ENCODE measurements around the gene WWOX.

The WWOX gene

DNA sequence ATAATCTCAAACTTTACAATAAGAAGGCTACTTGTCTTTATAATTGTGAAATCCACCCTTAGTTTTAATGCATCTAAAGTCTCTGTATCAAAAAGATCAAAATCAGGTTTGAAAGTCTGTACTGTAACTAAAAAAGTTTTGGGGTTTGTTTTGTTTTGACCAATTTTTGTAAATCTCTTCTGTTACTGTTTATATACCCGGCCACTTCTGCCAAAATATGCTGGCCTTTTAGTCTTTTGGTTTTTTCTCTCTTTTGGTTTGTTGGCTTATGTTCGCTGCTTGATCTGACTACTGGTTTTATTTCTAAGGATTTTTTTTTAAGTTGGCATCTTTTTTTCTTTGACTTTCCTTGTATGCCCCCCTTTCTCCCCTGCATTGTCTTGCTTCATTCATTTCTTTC is 845.9 kb downstream of the WWOX start:
- H3K36me3 ChIP-seq (ENCODE audit: control insufficient read depth, insufficient read depth, low read length): no peaks in the 10 kb centered on the region
- 100% methylated on average over 1 of the region's 2 CpGs; no CpG with 5 or more reads in 1 of the 2 experiments for WGBS, 2 experiments (ENCODE audit: insufficient coverage in 2 of 2)

GRCh38 chr16:78946556-78946955 is 847.1 kb downstream of the WWOX start:
- WGBS, 2 experiments (ENCODE audit: insufficient coverage in 2 of 2): 95 to 100% methylated on average over 10 to 11 of the region's 11 CpGs
- Histone ChIP-seq H3K4me1 (ENCODE audit: control insufficient read depth, insufficient read depth, low read length, poor library complexity, severe bottlenecking) (no peaks in the 10 kb centered on the region), H3K27ac (ENCODE audit: low read depth, low read length, severe bottlenecking) (no peak overlapping the region), H3K36me3 (ENCODE audit: control insufficient read depth, insufficient read depth, low read length) (no peaks in the 10 kb centered on the region), H3K9me3 (ENCODE audit: control insufficient read depth, low read length) (no peaks in the 10 kb centered on the region), H3K4me3 (ENCODE audit: extremely low read depth, insufficient read depth, low read length, poor library complexity, severe bottlenecking) (no peak overlapping the region)

More for the DNA sequence above, 845.9 kb downstream of the WWOX start:
- Histone ChIP-seq H3K4me1 (ENCODE audit: control insufficient read depth, insufficient read depth, low read length, poor library complexity, severe bottlenecking) (no peaks in the 10 kb centered on the region), H3K4me3 (ENCODE audit: extremely low read depth, insufficient read depth, low read length, poor library complexity, severe bottlenecking) (no peak overlapping the region), H3K27ac (ENCODE audit: low read depth, low read length, severe bottlenecking) (no peak overlapping the region), H3K9me3 (ENCODE audit: control insufficient read depth, low read length) (no peaks in the 10 kb centered on the region)

DNA sequence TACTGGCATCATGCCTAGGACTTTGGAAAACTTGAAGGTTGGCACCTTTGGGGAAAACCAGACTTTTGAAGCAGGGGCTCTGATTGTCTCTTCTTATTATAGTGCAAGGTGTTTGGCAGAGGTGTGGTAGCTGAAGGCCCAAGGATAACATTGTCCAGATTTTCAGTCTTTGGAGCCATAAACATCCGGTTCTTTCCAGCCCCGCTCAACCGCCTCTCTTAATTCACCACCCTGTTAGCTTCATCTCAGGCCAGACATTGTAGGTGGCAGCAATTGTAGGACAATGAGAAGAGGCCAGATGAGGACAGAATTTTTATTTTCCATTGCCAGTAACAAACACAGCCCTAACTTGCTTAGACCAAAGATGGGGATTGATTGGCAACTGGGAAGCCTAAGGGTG is 851.3 kb downstream of the WWOX start:
- Histone ChIP-seq H3K36me3 (ENCODE audit: control insufficient read depth, insufficient read depth, low read length) (no peaks in the 10 kb centered on the region), H3K9me3 (ENCODE audit: control insufficient read depth, low read length) (no peaks in the 10 kb centered on the region), H3K4me3 (ENCODE audit: extremely low read depth, insufficient read depth, low read length, poor library complexity, severe bottlenecking) (no peak overlapping the region), H3K27ac (ENCODE audit: low read depth, low read length, severe bottlenecking) (no peak overlapping the region), H3K4me1 (ENCODE audit: control insufficient read depth, insufficient read depth, low read length, poor library complexity, severe bottlenecking) (no peaks in the 10 kb centered on the region)
- WGBS, 2 experiments (ENCODE audit: insufficient coverage in 2 of 2): no CpG with 5 or more reads among the region's 3 CpGs

DNA sequence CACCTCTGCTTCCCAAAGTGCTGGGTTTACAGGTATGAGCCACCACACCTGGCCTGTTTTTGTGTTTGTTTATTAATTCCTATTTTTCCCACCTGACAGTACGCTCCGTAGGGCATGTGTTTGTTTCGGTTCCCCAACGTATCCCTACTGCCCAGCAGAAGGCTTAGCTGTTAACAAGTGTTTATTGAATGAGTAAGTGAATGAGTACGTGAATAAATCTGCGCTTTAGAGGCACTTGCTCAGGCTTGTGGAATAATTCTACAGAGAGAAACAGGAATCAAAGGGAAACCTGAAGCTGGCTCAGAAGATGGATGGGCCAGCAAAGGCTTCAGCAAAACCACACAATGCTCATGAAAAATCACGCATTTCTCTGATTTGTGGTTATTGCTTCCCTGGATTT is 853.2 kb downstream of the WWOX start:
- H3K4me1 ChIP-seq (ENCODE audit: control insufficient read depth, insufficient read depth, low read length, poor library complexity, severe bottlenecking): no peaks in the 10 kb centered on the region
- WGBS, 2 experiments (ENCODE audit: insufficient coverage in 2 of 2): 94 to 95% methylated on average over 2 of the region's 7 CpGs
- H3K27ac ChIP-seq (ENCODE audit: low read depth, low read length, severe bottlenecking): no peak overlapping the region
- H3K36me3 ChIP-seq (ENCODE audit: control insufficient read depth, insufficient read depth, low read length): no peaks in the 10 kb centered on the region
- no peaks in the 10 kb centered on the region for H3K9me3 ChIP-seq (ENCODE audit: control insufficient read depth, low read length)
- no peak overlapping the region for H3K4me3 ChIP-seq (ENCODE audit: extremely low read depth, insufficient read depth, low read length, poor library complexity, severe bottlenecking)

DNA sequence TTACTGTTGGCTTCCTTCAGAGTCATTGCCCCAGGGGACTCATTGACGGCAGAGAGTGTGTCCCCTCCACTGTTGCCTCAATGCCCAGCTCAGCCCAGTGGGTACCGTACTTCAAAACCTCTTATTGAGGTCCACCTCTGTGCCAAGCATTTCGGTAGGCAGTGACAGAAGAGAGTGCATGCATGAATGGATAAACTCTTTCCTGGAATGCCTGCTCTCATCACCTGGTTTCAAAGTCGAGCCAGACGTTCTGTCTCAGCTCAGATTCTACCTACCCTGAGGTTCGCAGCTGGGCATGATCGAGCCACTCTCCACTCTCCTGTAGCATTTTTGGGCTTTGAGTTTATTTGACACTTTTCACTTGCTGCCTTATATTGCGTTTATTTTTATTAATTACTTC is 854.1 kb downstream of the WWOX start:
- no peaks in the 10 kb centered on the region for H3K36me3 ChIP-seq (ENCODE audit: control insufficient read depth, insufficient read depth, low read length)
- no peak overlapping the region for H3K27ac ChIP-seq (ENCODE audit: low read depth, low read length, severe bottlenecking)
- no peak overlapping the region for H3K4me3 ChIP-seq (ENCODE audit: extremely low read depth, insufficient read depth, low read length, poor library complexity, severe bottlenecking)
- H3K4me1 ChIP-seq (ENCODE audit: control insufficient read depth, insufficient read depth, low read length, poor library complexity, severe bottlenecking): no peaks in the 10 kb centered on the region
- H3K9me3 ChIP-seq (ENCODE audit: control insufficient read depth, low read length): no peaks in the 10 kb centered on the region
- WGBS, 2 experiments (ENCODE audit: insufficient coverage in 2 of 2): 87 to 93% methylated on average over 6 to 7 of the region's 8 CpGs

- no peak overlapping the region for H3K27ac ChIP-seq (ENCODE audit: low read depth, low read length, severe bottlenecking)
- H3K36me3 ChIP-seq (ENCODE audit: control insufficient read depth, insufficient read depth, low read length): no peaks in the 10 kb centered on the region
- 100% methylated on average over 1 to 4 of the region's 6 CpGs for WGBS, 2 experiments (ENCODE audit: insufficient coverage in 2 of 2)
- H3K4me3 ChIP-seq (ENCODE audit: extremely low read depth, insufficient read depth, low read length, poor library complexity, severe bottlenecking): no peak overlapping the region
- H3K4me1 ChIP-seq (ENCODE audit: control insufficient read depth, insufficient read depth, low read length, poor library complexity, severe bottlenecking): no peaks in the 10 kb centered on the region
- H3K9me3 ChIP-seq (ENCODE audit: control insufficient read depth, low read length): no peaks in the 10 kb centered on the region
Measured at GRCh38 chr16:78955206-78955605, 855.8 kb downstream of the WWOX start.

DNA sequence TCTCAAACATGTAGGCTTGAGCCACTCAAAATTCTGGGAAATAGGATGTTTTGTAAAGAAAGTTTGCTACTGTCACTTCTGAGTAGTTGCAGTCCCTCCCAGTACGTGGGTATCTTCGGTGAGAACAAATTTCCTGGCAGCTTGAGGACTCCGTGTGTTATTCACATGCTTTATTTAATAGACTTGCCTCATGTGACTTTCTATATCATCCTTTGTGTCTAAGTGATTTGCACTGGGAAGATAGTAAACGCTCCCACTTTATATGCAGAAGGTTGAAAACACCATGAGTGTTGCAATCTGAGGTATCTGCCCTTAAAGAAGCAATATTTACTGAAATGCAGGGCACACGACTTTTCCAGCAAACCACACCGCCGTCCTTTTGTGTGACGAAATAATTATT is 857.4 kb downstream of the WWOX start:
- Histone ChIP-seq H3K4me3 (ENCODE audit: extremely low read depth, insufficient read depth, low read length, poor library complexity, severe bottlenecking) (no peak overlapping the region), H3K4me1 (ENCODE audit: control insufficient read depth, insufficient read depth, low read length, poor library complexity, severe bottlenecking) (no peaks in the 10 kb centered on the region), H3K36me3 (ENCODE audit: control insufficient read depth, insufficient read depth, low read length) (no peaks in the 10 kb centered on the region), H3K9me3 (ENCODE audit: control insufficient read depth, low read length) (no peaks in the 10 kb centered on the region), H3K27ac (ENCODE audit: low read depth, low read length, severe bottlenecking) (no peak overlapping the region)
- 73 to 90% methylated on average over 6 to 7 of the region's 8 CpGs for WGBS, 2 experiments (ENCODE audit: insufficient coverage in 2 of 2)

GRCh38 chr16:78957317-78958100 is 858.1 kb downstream of the WWOX start:
- Histone ChIP-seq H3K4me3 (ENCODE audit: extremely low read depth, insufficient read depth, low read length, poor library complexity, severe bottlenecking) (no peak overlapping the region), H3K36me3 (ENCODE audit: control insufficient read depth, insufficient read depth, low read length) (no peaks in the 10 kb centered on the region), H3K4me1 (ENCODE audit: control insufficient read depth, insufficient read depth, low read length, poor library complexity, severe bottlenecking) (no peaks in the 10 kb centered on the region), H3K27ac (ENCODE audit: low read depth, low read length, severe bottlenecking) (no peak overlapping the region), H3K9me3 (ENCODE audit: control insufficient read depth, low read length) (no peaks in the 10 kb centered on the region)
- 78 to 84% methylated on average over 10 of the region's 15 CpGs for WGBS, 2 experiments (ENCODE audit: insufficient coverage in 2 of 2)

DNA sequence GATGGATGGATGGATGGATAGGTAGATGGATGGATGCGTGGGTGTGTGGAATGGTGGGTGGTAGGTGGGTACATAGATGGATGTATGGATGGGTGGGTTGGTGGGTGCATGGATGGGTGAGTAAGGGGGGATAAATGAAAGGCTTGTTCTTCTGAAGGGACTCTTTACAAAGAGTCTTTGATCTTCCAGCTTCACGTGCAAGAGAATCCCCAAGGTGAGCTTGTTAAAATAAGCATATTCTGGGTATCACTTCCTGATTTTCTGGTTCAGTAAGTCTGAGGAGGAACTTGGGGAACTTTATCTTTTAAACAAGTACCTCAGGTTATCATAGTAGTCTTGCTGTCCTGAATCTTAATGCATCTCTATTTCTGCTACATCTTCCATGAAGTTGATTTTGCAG is 862.0 kb downstream of the WWOX start:
- H3K4me3 ChIP-seq (ENCODE audit: extremely low read depth, insufficient read depth, low read length, poor library complexity, severe bottlenecking): no peak overlapping the region
- H3K36me3 ChIP-seq (ENCODE audit: control insufficient read depth, insufficient read depth, low read length): no peaks in the 10 kb centered on the region
- H3K4me1 ChIP-seq (ENCODE audit: control insufficient read depth, insufficient read depth, low read length, poor library complexity, severe bottlenecking): no peaks in the 10 kb centered on the region
- H3K27ac ChIP-seq (ENCODE audit: low read depth, low read length, severe bottlenecking): no peak overlapping the region
- H3K9me3 ChIP-seq (ENCODE audit: control insufficient read depth, low read length): no peaks in the 10 kb centered on the region
- WGBS, 2 experiments (ENCODE audit: insufficient coverage in 2 of 2): 94 to 97% methylated on average over 2 of the region's 2 CpGs

DNA sequence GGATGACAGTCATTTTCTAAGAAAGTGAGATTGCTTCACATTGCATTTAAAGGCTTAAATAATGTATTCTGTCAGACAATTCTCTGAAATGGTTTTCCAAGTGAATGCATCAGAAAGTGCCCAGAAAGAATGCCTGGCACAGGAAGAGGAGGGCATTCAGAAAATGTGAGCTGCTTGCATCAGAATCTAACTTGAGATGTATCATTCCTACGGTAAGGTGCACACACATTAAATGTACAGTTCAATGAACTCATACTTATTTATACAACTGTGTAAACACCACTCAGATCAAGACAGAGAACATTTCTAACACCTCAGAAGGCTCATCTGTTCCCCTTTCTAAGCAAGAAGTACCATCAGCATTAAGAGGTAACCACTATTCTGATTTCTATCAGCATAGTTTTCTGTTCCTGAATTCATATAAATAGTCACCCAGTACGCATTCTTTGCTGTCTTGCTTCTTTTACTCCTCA is 863.0 kb downstream of the WWOX start:
- H3K4me3 ChIP-seq (ENCODE audit: extremely low read depth, insufficient read depth, low read length, poor library complexity, severe bottlenecking): no peak overlapping the region
- WGBS, 2 experiments (ENCODE audit: insufficient coverage in 2 of 2): 90 to 100% methylated on average over 2 of the region's 2 CpGs
- H3K9me3 ChIP-seq (ENCODE audit: control insufficient read depth, low read length): no peaks in the 10 kb centered on the region
- no peaks in the 10 kb centered on the region for H3K4me1 ChIP-seq (ENCODE audit: control insufficient read depth, insufficient read depth, low read length, poor library complexity, severe bottlenecking)
- H3K27ac ChIP-seq (ENCODE audit: low read depth, low read length, severe bottlenecking): no peak overlapping the region
- H3K36me3 ChIP-seq (ENCODE audit: control insufficient read depth, insufficient read depth, low read length): no peaks in the 10 kb centered on the region

- H3K4me1 ChIP-seq (ENCODE audit: control insufficient read depth, insufficient read depth, low read length, poor library complexity, severe bottlenecking): no peaks in the 10 kb centered on the region
- no peaks in the 10 kb centered on the region for H3K36me3 ChIP-seq (ENCODE audit: control insufficient read depth, insufficient read depth, low read length)
- no peak overlapping the region for H3K27ac ChIP-seq (ENCODE audit: low read depth, low read length, severe bottlenecking)
- H3K4me3 ChIP-seq (ENCODE audit: extremely low read depth, insufficient read depth, low read length, poor library complexity, severe bottlenecking): no peak overlapping the region
- 71 to 76% methylated on average over 14 to 18 of the region's 20 CpGs for WGBS, 2 experiments (ENCODE audit: insufficient coverage in 2 of 2)
- no peaks in the 10 kb centered on the region for H3K9me3 ChIP-seq (ENCODE audit: control insufficient read depth, low read length)
Measured at GRCh38 chr16:78967948-78968347, 868.5 kb downstream of the WWOX start.
